C4-2B (cell line): Measurements from ENCODE around the gene ZNF580.

Experiments used
- ZFX ChIP-seq: fragments of 450-650 bp; IDR thresholded peaks from 2 replicates; pipeline ENCODE4 v1.6.1; 2017
- TF ChIP-seq, protein P1 (sequence below): fragments of 450-650 bp; conservative IDR thresholded peaks from 2 replicates; pipeline ENCODE4 v1.5.1; 2017; ENCODE audit warnings: mild to moderate bottlenecking

DNA sequence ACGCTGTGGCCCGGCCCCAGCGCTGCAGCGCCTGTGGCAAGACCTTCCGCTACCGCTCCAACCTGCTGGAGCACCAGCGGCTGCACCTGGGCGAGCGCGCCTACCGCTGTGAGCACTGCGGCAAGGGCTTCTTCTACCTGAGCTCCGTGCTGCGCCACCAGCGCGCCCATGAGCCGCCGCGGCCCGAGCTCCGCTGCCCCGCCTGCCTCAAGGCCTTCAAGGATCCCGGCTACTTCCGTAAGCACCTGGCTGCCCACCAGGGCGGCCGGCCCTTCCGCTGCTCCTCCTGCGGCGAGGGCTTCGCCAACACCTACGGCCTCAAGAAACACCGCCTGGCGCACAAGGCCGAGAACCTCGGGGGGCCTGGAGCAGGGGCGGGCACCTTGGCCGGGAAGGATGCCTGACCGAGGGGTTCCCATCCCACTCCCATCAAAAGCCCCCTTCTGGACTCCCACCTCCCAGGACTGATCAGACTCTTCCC, 24.4 kb upstream of the ZNF580 start:
- TF ChIP-seq, protein P1, sequence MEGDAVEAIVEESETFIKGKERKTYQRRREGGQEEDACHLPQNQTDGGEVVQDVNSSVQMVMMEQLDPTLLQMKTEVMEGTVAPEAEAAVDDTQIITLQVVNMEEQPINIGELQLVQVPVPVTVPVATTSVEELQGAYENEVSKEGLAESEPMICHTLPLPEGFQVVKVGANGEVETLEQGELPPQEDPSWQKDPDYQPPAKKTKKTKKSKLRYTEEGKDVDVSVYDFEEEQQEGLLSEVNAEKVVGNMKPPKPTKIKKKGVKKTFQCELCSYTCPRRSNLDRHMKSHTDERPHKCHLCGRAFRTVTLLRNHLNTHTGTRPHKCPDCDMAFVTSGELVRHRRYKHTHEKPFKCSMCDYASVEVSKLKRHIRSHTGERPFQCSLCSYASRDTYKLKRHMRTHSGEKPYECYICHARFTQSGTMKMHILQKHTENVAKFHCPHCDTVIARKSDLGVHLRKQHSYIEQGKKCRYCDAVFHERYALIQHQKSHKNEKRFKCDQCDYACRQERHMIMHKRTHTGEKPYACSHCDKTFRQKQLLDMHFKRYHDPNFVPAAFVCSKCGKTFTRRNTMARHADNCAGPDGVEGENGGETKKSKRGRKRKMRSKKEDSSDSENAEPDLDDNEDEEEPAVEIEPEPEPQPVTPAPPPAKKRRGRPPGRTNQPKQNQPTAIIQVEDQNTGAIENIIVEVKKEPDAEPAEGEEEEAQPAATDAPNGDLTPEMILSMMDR: no peak
- no peak for TF ChIP-seq ZFX
